Measurements from ENCODE around the gene FRRS1L.

GRCh38 chr9:109167716-109168115, 667 bp upstream of the FRRS1L start:
- TF ChIP-seq ZBTB43 (CRISPR knock-in tag; IDR thresholded peaks at IDR 0.05) = no peak
- TF ChIP-seq CTCF (IDR thresholded peaks at IDR 0.05) = no peak
